GM12801 (cell line): Measurements from ENCODE around the gene PKNOX2.

ENCODE experiments used
- TF ChIP-seq, protein P1 (sequence below): IDR thresholded peaks from one replicate; pipeline ENCODE4 v1.5.1; 2011; ENCODE audit warnings: control low read depth; ENCODE audit not compliant: insufficient read length; ENCODE audit errors: extremely low read depth

The PKNOX2 gene

DNA sequence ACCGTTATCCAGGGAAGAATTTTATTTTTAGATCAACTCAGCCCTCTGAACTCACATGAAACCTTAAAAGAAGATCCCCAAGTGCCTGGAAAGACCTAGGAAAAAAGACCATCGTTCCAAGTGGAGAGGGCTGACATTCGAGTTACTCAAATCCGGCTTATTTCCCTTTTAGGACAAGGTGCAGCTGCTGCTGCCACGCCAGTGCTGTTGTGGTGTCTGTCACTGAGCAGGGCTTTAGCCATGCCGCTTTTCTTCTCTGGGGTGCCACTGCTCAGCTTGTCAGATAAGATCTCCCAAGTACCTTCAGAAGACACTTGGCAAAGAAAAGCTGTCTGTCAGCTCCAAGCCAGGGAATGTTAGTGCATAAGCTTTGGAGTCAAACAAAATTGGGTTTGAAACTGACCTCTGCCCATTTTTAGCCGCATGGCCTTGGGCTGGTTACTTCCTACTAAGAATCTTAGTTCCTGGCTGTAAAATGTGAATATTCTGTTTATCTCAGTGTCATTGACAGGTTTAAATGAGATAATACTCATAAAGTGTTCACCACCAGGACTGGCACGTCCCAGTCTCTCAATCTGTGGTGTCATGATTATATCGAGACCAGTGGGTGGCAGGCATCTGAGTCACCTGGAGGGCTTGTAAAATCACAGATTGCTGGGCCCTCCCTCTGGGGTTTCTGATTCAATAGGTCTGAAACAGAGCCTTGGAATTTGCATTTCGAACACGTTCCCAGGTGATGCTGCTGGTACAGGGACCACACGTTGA is 117.5 kb downstream of the PKNOX2 start:
- TF ChIP-seq, protein P1, sequence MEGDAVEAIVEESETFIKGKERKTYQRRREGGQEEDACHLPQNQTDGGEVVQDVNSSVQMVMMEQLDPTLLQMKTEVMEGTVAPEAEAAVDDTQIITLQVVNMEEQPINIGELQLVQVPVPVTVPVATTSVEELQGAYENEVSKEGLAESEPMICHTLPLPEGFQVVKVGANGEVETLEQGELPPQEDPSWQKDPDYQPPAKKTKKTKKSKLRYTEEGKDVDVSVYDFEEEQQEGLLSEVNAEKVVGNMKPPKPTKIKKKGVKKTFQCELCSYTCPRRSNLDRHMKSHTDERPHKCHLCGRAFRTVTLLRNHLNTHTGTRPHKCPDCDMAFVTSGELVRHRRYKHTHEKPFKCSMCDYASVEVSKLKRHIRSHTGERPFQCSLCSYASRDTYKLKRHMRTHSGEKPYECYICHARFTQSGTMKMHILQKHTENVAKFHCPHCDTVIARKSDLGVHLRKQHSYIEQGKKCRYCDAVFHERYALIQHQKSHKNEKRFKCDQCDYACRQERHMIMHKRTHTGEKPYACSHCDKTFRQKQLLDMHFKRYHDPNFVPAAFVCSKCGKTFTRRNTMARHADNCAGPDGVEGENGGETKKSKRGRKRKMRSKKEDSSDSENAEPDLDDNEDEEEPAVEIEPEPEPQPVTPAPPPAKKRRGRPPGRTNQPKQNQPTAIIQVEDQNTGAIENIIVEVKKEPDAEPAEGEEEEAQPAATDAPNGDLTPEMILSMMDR = no peak

DNA sequence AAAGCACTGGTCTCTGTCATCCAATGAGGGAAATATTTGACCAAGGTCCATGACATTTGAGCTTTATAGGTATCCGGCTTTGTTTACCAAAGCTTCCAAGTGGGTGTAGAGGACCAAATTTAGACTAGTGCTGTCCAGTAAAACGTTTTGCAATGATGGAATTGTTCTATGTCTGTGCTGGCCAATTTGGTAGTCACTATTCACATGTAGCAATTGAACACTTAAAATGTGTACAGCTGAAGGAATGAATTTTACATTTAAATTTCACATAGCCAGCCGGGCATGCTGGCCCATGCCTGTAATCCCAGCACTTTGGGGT is 118.0 kb downstream of the PKNOX2 start:
- TF ChIP-seq, protein P1 = no peak

DNA sequence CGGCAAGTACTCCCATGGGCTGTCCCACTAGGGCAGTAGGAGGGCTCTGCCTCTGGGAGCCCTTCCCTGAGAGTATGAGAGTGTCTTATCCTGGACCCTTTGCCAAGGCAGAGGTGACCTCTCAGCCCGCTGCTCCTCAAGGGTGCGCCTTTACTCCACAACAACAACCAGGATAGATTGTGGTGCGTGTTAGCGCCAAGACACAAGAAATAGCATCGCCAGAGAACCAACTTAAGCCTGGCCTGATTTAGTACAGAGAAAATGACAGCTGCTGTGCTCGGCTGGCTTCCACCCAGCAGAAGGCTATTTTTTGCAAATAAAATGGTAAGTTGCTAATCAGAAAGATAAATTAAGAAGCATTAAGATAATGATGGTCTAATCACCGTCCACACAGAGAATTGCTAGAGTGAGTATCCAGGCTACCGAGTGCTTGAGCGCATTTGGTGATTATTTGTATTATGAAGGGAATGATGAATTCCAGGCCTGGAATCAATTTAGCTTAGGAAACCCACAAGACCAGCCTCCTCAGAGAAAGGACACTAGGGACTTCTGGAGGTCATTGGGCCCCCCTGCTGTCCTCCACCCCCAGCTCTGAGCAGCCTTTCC is 119.8 kb downstream of the PKNOX2 start:
- TF ChIP-seq, protein P1 = no peak

DNA sequence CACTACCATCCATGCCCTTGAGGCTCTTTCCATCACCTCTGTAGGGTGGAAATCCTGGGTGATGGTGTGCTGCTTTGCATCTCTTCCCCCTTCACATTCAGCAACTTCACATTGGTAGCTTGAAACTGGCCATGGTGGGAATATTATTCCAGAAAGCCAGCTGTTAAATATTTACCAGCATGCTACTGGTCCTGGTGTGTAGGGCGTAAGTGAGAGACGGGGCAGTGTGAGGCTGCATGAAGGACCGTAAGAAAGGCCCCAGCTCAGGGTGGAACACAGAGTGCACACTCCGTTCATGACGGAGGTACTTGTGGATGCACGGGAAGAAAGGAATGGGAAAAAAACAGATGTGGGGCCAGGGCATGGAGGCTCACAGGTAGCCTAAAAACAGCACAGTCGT is 121.3 kb downstream of the PKNOX2 start:
- TF ChIP-seq, protein P1 = no peak

DNA sequence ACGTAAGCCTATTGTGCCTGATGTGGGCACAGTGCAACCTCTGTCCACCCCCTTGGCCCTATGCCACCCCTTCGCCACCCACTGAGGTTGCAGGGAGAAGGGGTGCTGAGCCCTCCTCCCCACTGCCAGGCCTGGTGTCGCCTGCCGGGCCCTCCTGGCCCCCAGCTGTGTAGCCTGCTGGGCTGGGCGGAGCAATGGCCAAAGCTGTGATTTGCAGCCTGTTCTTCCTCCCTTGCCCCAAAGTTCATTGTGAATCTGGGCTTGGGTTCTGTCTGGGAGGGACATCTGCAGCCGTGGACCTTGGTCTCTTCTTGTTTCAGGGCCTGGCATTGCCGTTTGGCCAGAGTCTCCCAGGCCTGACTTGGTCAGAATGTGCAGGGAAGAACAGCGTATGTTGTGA is 121.9 kb downstream of the PKNOX2 start:
- TF ChIP-seq, protein P1 = no peak

DNA sequence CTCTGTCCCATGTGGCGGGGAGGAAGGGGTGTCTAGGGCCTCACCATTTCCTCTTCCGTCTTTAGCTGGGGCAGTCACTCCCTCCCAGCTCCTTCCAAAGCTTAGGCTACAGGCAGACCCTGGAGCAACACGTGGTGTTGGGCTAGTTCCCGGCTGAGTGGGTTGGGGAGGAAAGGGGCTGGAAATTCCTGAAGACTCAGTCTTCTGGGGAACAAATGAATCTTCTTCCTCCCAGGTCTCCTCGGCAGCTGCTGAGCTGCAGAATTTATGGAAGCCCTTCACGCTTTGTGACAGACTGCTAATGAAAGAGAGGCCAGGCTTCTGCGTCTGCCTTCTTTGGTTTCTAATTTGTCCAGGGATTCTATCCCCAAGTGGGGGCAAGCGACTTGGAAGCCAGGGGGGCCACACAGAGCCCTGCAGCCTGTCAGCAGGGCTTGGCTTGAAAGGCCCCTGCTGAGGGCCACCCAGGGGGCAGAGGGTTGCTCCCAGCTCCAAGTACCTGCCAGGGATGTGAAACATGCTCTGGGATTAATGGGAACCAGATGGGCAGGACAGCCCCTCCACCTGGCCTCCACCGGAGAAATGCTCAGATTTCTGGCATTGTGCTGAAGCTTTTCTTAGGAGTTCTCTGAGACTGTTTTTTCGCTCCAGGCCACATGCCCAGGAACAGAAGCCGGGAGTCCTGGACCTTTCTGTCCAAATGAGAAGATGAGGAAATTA is 123.1 kb downstream of the PKNOX2 start:
- TF ChIP-seq, protein P1 = no peak

DNA sequence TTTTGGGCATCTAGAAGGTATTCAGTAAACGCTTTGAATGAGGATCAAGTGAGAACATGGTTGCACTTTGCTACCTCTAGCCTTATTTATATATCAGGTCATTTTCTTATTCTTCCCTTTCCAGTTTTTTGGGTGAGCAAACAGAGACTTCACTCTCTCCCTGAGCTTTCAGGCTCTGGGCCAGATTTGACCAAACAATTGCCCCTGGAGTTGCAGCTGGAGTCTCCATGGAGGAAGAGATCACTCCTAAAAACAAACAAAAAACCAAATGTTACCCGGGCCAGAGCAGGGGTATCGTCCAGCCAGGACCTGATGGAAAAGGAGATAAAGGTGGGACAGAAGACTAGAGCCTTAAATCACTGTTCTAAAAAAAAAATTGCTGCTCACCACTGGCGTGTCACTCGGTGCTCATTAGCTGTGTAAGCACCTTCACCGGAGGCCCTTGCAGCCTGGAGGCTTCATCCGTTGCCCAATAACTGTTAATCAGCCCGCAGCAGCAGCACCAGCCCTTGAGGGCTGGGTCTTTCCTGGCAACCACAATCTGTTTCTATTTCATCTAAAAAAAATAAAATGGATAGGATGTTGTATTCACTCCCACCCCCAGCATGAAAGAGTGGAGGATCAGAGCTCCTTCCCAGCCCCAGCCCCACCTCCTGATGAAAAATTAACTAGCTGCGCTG is 125.0 kb downstream of the PKNOX2 start:
- TF ChIP-seq, protein P1 = no peak
